Astrocyte (in vitro differentiated cells and primary cell): Measurements from ENCODE around the gene MAG. TPM values are rescaled to one million over a fixed set of nuclear protein-coding genes. Genes with fewer than 3 reads are reported as not detected.

Source experiments
- DNase-seq: peaks from one replicate; pipeline ENCODE4 v3.0.0-alpha.2; 2010; ENCODE audit warnings: low read depth
- FAIRE-seq: peaks from 2 replicates; lab custom pipeline; 2011; peaks lifted over from hg19 to GRCh38; lab: Jason Lieb, UNC
- H2AFZ ChIP-seq: 2 replicates; pipeline ENCODE4 v1.6.0; 2012; ENCODE audit warnings: low read depth, low read length, inconsistent platforms
- H3K27ac ChIP-seq: 2 replicates; pipeline ENCODE4 v1.5.1; 2011; ENCODE audit warnings: low read depth, low read length, inconsistent platforms
- H3K27me3 ChIP-seq: 2 replicates; pipeline ENCODE4 v1.6.0; 2011; ENCODE audit warnings: low read length, inconsistent platforms; ENCODE audit not compliant: insufficient read depth
- H3K36me3 ChIP-seq: 2 replicates; pipeline ENCODE4 v1.5.1; 2011; ENCODE audit warnings: low read length, inconsistent platforms; ENCODE audit not compliant: insufficient read depth
- H3K4me1 ChIP-seq: 2 replicates; pipeline ENCODE4 v1.5.1; 2011; ENCODE audit warnings: low read length, inconsistent platforms; ENCODE audit not compliant: insufficient read depth
- H3K4me2 ChIP-seq: 2 replicates; pipeline ENCODE4 v1.6.0; 2012; ENCODE audit warnings: low read length, inconsistent platforms
- H3K4me3 ChIP-seq: 2 replicates; pipeline ENCODE4 v1.5.1; 2011; ENCODE audit warnings: low read depth, mild to moderate bottlenecking, low read length, inconsistent platforms; ENCODE audit not compliant: insufficient read depth
- H3K79me2 ChIP-seq: 2 replicates; pipeline ENCODE4 v1.6.0; 2012; ENCODE audit warnings: mild to moderate bottlenecking, low read length, inconsistent platforms; ENCODE audit not compliant: insufficient read depth
- H3K9ac ChIP-seq: 2 replicates; pipeline ENCODE4 v1.6.0; 2012; ENCODE audit warnings: mild to moderate bottlenecking, low read length, inconsistent platforms
- H3K9me3 ChIP-seq: 2 replicates; pipeline ENCODE4 v1.5.1; 2012; ENCODE audit warnings: low read depth, mild to moderate bottlenecking, low read length, inconsistent platforms; ENCODE audit not compliant: insufficient read depth
- H4K20me1 ChIP-seq: 2 replicates; pipeline ENCODE4 v1.6.0; 2012; ENCODE audit warnings: low read length, inconsistent platforms; ENCODE audit not compliant: insufficient read depth
- H3K27ac Mint-ChIP-seq: one replicate; pipeline ENCODE4 v1.8.0; 2021; ENCODE audit warnings: mild to moderate bottlenecking, mixed read lengths; ENCODE audit not compliant: unreplicated experiment
- H3K27me3 Mint-ChIP-seq: one replicate; pipeline ENCODE4 v1.8.0; 2021; ENCODE audit warnings: low read depth, mixed read lengths; ENCODE audit not compliant: unreplicated experiment
- H3K36me3 Mint-ChIP-seq: one replicate; pipeline ENCODE4 v1.8.0; 2021; ENCODE audit warnings: low read depth, mixed read lengths; ENCODE audit not compliant: unreplicated experiment
- H3K4me1 Mint-ChIP-seq: one replicate; pipeline ENCODE4 v1.8.0; 2021; ENCODE audit warnings: low read depth, mixed read lengths; ENCODE audit not compliant: unreplicated experiment
- H3K4me3 Mint-ChIP-seq: one replicate; pipeline ENCODE4 v1.8.0; 2021; ENCODE audit warnings: mild to moderate bottlenecking, moderate library complexity, mixed read lengths; ENCODE audit not compliant: unreplicated experiment
- H3K9me3 Mint-ChIP-seq: one replicate; pipeline ENCODE4 v1.8.0; 2021; ENCODE audit warnings: mild to moderate bottlenecking, mixed read lengths; ENCODE audit not compliant: unreplicated experiment
- CTCF ChIP-seq: IDR thresholded peaks from 2 replicates; pipeline ENCODE4 v1.5.1; 2011; ENCODE audit warnings: low read depth, mild to moderate bottlenecking, inconsistent platforms, low read length, moderate library complexity; ENCODE audit not compliant: insufficient read depth
- EZH2 ChIP-seq: IDR thresholded peaks from 2 replicates; pipeline ENCODE4 v1.6.1; 2012; ENCODE audit warnings: mild to moderate bottlenecking, low read length, inconsistent platforms; ENCODE audit not compliant: insufficient read depth
- total RNA-seq: library from RNA; stranded (reverse); gene quantifications from 2 replicates; pipeline ENCODE4 v1.2.1, GENCODE V29; 2021

The MAG gene
- total RNA-seq, 1 donor from 2014 or later: not detected

GRCh38 chr19:35249848-35250711 lies 41.9 kb upstream of the MAG start:
- no peak for DNase-seq
- Mint-ChIP-seq H3K27me3 (peaks cover 24% of the 10 kb centered on the region), H3K36me3 (peaks cover 2% of the 10 kb centered on the region), H3K4me1 (peaks cover 2% of the 10 kb centered on the region), H3K27ac (no peak overlapping the region), H3K9me3 (peaks cover 3% of the 10 kb centered on the region), H3K4me3 (peak overlapping the region; percentile 85)
- Histone ChIP-seq H3K36me3 (no peaks in the 10 kb centered on the region), H3K9me3 (no peaks in the 10 kb centered on the region), H2AFZ (no peak overlapping the region), H3K9ac (no peak overlapping the region), H3K4me2 (no peak overlapping the region), H3K79me2 (no peaks in the 10 kb centered on the region), H4K20me1 (no peaks in the 10 kb centered on the region), H3K4me3 (no peak overlapping the region), H3K27me3 (peaks cover 31% of the 10 kb centered on the region), H3K4me1 (no peaks in the 10 kb centered on the region), H3K27ac (no peak overlapping the region)
- FAIRE-seq: no peak
- TF ChIP-seq CTCF (no peak), EZH2 (no peak)

GRCh38 chr19:35251456-35251855 lies 40.5 kb upstream of the MAG start:
- no peak overlapping the region for H3K27ac Mint-ChIP-seq
- DNase-seq: no peak
- Histone ChIP-seq H4K20me1 (no peaks in the 10 kb centered on the region), H3K9ac (no peak overlapping the region), H2AFZ (no peak overlapping the region), H3K4me2 (no peak overlapping the region), H3K36me3 (no peaks in the 10 kb centered on the region), H3K9me3 (no peaks in the 10 kb centered on the region), H3K4me1 (no peaks in the 10 kb centered on the region), H3K79me2 (no peaks in the 10 kb centered on the region), H3K4me3 (no peak overlapping the region), H3K27ac (no peak overlapping the region), H3K27me3 (peaks cover 33% of the 10 kb centered on the region)
- no peak for FAIRE-seq
- H3K9me3 Mint-ChIP-seq: no peaks in the 10 kb centered on the region
- H3K36me3 Mint-ChIP-seq: peaks cover 2% of the 10 kb centered on the region
- no peak for TF ChIP-seq EZH2
- no peak for TF ChIP-seq CTCF
- H3K27me3 Mint-ChIP-seq: peaks cover 24% of the 10 kb centered on the region
- H3K4me3 Mint-ChIP-seq: no peak overlapping the region
- H3K4me1 Mint-ChIP-seq: peaks cover 2% of the 10 kb centered on the region
